Nephron (organoid): Measurements from ENCODE around the gene TRAPPC1.

Experiments
- H3K27ac Mint-ChIP-seq, 3 experiments: 2 replicates each; pipeline ENCODE4 v1.8.0; 2020; ENCODE audit warnings: mixed read lengths in 3 of 3, mild to moderate bottlenecking in 2 of 3, moderate library complexity in 1 of 3
- H3K27me3 Mint-ChIP-seq: 2 replicates; pipeline ENCODE4 v1.8.0; 2021; ENCODE audit warnings: low read depth, mild to moderate bottlenecking, moderate library complexity, mixed read lengths
- H3K36me3 Mint-ChIP-seq: 2 replicates; pipeline ENCODE4 v1.8.0; 2020; ENCODE audit warnings: low read depth, mixed read lengths
- H3K4me1 Mint-ChIP-seq: 2 replicates; pipeline ENCODE4 v1.8.0; 2020; ENCODE audit warnings: mixed read lengths
- H3K4me3 Mint-ChIP-seq, 3 experiments: 2 replicates each; pipeline ENCODE4 v1.8.0; 2020; ENCODE audit warnings: mild to moderate bottlenecking in 3 of 3, mixed read lengths in 3 of 3, moderate library complexity in 2 of 3
- H3K9me3 Mint-ChIP-seq: 2 replicates; pipeline ENCODE4 v1.8.0; 2020; ENCODE audit warnings: mixed read lengths
- CTCF ChIP-seq, 3 experiments: fragments of 200-600 bp; sonication (generic); IDR thresholded peaks; one replicate each; pipeline ENCODE4 v1.5.0; 2021; ENCODE audit warnings: antibody characterized with exemption in 3 of 3; ENCODE audit not compliant: unreplicated experiment in 3 of 3

TRAPPC1 gene

GRCh38 chr17:7910281-7910680 lies 21.5 kb downstream of the TRAPPC1 start:
- H3K27ac Mint-ChIP-seq = no peak overlapping the region
- no peak for TF ChIP-seq CTCF (IDR thresholded peaks at IDR 0.05; ENCODE audit: unreplicated experiment in 3 of 3)
- H3K27me3 Mint-ChIP-seq = no peaks in the 10 kb centered on the region
- peaks cover 22% of the 10 kb centered on the region for H3K4me1 Mint-ChIP-seq
- no peaks in the 10 kb centered on the region for H3K9me3 Mint-ChIP-seq
- peaks cover 62% of the 10 kb centered on the region for H3K36me3 Mint-ChIP-seq
- no peak overlapping the region for H3K4me3 Mint-ChIP-seq

- H3K27me3 Mint-ChIP-seq = no peaks in the 10 kb centered on the region
- peaks cover 15% of the 10 kb centered on the region for H3K4me1 Mint-ChIP-seq
- no peaks in the 10 kb centered on the region for H3K9me3 Mint-ChIP-seq
- no peak overlapping the region for H3K27ac Mint-ChIP-seq
- TF ChIP-seq CTCF (IDR thresholded peaks at IDR 0.05; ENCODE audit: unreplicated experiment in 3 of 3) = no peak
- no peak overlapping the region for H3K4me3 Mint-ChIP-seq
- H3K36me3 Mint-ChIP-seq = peaks cover 74% of the 10 kb centered on the region
Observed at GRCh38 chr17:7909089-7909488, 22.7 kb downstream of the TRAPPC1 start.

- no peak for TF ChIP-seq CTCF (IDR thresholded peaks at IDR 0.05; ENCODE audit: unreplicated experiment in 3 of 3)
- Mint-ChIP-seq H3K27me3 (no peaks in the 10 kb centered on the region), H3K4me1 (no peaks in the 10 kb centered on the region), H3K27ac (no peak overlapping the region), H3K9me3 (no peaks in the 10 kb centered on the region), H3K36me3 (peaks cover 97% of the 10 kb centered on the region), H3K4me3 (no peak overlapping the region)
Observed at GRCh38 chr17:7903154-7904103, 28.3 kb downstream of the TRAPPC1 start.

GRCh38 chr17:7897773-7898172 lies 34.0 kb downstream of the TRAPPC1 start:
- Mint-ChIP-seq H3K4me1 (peaks cover 44% of the 10 kb centered on the region), H3K9me3 (no peaks in the 10 kb centered on the region), H3K4me3 (no peak overlapping the region), H3K27ac (peak overlapping the region; percentile 0 to 32 (median 20)), H3K27me3 (no peaks in the 10 kb centered on the region), H3K36me3 (peaks cover 95% of the 10 kb centered on the region)
- peak; percentile 45 to 64 (median 57) for TF ChIP-seq CTCF (IDR thresholded peaks at IDR 0.05; ENCODE audit: unreplicated experiment in 3 of 3)

- H3K9me3 Mint-ChIP-seq = no peaks in the 10 kb centered on the region
- H3K4me3 Mint-ChIP-seq = no peak overlapping the region
- H3K4me1 Mint-ChIP-seq = peaks cover 46% of the 10 kb centered on the region
- peaks cover 91% of the 10 kb centered on the region for H3K36me3 Mint-ChIP-seq
- no peak for TF ChIP-seq CTCF (IDR thresholded peaks at IDR 0.05; ENCODE audit: unreplicated experiment in 3 of 3)
- no peaks in the 10 kb centered on the region for H3K27me3 Mint-ChIP-seq
- peak overlapping the region in 1 of 3 experiments; percentile 41 for H3K27ac Mint-ChIP-seq
Observed at GRCh38 chr17:7897090-7897489, 34.7 kb downstream of the TRAPPC1 start.
